Measurements from ENCODE around the gene SAC3D1. TPM values are rescaled to one million over a fixed set of nuclear protein-coding genes. Genes with fewer than 3 reads are reported as not detected.
"Not testable (repeated sequence)": the region's sequence is repeated elsewhere in the genome, so short reads cannot be mapped to it uniquely, and the experiment has no call there.

The SAC3D1 gene
- total RNA-seq, 1 donor from 2014 or later = 11.8 TPM

GRCh38 chr11:65023502-65023901, 17.5 kb upstream of the SAC3D1 start:
- DNase-seq (ENCODE audit: low spot score) = not testable (repeated sequence)

DNA sequence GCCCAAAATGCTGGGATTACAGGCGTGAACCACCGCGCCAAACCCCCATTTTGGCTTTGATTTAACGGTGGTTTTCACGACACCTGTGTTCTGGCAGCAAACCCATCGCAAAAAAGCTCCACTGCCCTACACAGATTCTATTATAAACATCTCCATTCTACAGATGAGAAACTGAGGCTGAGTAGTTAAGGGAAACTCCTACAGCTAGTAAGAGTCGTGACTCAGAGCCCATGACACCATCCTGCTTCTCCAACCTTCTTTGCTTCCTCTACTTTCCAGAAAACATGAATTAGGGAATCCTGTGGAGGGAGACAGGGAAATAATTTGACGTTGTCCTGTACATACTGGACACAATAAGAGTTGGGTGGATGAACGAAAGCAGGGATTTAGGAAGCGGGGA, 14.2 kb upstream of the SAC3D1 start:
- no peak for DNase-seq (ENCODE audit: low spot score)

DNA sequence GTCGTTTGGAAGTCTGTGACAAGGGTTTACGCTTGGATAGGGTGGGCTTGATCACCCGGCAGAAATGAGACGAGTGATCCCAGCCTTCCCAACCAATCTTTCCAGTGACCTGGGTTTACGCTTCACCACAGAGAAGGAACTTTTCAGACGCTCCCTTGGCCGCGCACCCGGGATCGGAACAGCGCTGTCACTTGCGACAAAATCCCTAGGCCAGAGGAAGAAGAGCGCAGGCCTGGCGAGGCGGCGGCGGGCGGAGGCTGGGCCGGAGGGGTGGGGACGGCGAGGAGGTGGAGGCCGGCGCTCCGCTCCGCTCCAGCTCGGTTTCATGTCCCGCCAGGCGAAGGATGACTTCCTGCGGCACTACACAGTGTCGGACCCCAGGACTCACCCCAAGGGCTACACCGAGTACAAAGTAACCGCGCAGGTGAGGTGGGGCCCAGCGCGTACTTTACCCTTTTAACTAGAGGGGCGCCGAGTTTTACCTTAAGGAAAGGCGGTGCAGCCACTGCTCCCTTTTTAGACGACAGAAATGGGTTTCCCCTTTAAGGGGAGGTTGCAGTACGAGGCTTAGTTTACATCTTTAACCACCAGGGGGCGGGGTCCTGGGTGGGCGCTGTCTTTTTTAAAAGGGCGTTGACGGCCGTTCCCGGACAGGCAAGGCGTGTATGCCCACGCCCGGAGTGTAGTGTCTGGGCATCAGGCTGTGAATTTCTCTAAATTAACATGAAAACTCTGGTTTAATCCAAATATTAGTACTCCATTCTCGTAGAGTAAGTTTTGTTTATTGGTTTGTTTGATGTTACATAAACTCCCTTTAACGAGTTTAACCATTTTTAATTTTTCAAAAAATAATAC, 13.6 kb upstream of the SAC3D1 start, which contains the start of gene SNX15:
SNX15 (plus strand) TSS at position 227 of the 855 bp plus-strand sequence; CDS start at position 326, 99 bp downstream.
- peak; percentile 99 for DNase-seq (ENCODE audit: low spot score)

GRCh38 chr11:65032216-65032615, 8.8 kb upstream of the SAC3D1 start:
- no peak for DNase-seq (ENCODE audit: low spot score)

GRCh38 chr11:65034423-65034822, 6.6 kb upstream of the SAC3D1 start:
- no peak for DNase-seq (ENCODE audit: low spot score)

- DNase-seq (ENCODE audit: low spot score) = no peak
These were observed 5.4 kb upstream of the SAC3D1 start for GRCh38 chr11:65035579-65035978.

- DNase-seq (ENCODE audit: low spot score) = no peak
These were observed 4.1 kb upstream of the SAC3D1 start for GRCh38 chr11:65036931-65037330.

- DNase-seq (ENCODE audit: low spot score) = no peak
These were observed 527 bp upstream of the SAC3D1 start for GRCh38 chr11:65040520-65040846.

- DNase-seq (ENCODE audit: low spot score) = no peak
These were observed 1.9 kb downstream of the SAC3D1 start for GRCh38 chr11:65042891-65043290.

- DNase-seq (ENCODE audit: low spot score) = peak; percentile 43
These were observed 3.0 kb downstream of the SAC3D1 start for GRCh38 chr11:65043881-65044501.

GRCh38 chr11:65045061-65045460, 4.1 kb downstream of the SAC3D1 start:
- DNase-seq (ENCODE audit: low spot score) = no peak

DNA sequence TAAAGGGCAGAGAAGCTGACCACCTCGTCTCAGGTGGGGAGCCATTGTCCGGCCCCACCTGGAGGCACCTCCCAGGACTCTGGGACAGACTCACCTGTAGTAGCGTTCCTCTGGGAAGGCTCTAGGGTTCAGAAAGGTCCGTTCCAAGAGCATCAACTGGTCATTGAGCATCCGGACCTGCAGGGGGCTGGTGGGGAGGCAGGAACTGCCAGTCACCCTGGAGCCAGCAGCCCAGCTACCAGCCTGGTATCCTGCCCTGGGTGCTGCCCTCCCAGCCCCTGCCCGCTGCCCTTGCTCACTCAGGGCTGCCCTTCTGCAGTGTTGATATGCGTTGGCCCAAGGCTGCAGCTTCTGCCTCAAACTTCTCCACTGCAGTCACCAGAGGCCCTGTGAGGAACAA, 4.7 kb downstream of the SAC3D1 start:
- DNase-seq (ENCODE audit: low spot score) = no peak

DNA sequence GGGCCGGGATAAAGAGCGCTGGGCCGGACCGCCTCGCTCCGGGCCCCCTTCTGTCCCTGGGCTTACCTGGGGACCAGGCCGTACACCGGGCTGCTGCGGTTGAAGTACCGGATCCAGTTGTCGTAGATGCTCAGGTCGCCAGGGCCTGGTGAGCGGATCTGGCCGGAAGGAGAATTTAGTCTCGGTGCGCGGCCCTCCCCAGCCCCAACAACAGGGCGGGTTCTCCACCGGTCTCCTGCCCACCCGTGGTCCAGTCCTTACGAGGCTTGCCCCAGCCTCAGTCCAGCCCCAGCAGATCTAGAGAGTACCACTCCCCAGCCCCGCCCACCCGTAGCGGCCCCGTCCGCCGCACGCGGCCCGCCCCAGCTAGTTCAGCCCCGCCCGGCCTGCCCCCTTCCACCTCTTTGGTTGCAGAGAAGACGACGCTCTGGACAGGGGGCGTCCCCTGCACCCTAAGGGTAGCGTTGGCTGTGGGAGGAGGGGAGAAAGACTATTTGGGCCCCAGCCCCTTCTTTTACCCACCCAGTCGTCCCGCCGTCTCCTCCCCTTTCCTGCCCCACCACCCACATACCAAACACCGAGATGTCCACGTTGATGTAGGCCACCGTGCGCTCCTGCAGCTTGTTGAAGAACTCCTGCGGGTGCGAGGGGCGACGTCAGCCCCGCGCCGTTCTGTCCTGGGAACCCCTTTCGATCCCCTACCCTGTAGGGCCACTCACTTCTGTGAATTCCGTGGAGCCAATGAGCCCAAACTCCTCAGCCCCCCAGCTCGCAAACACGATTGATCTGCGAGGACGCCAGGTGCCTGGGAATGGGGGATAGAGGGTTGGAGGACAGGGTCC, 6.8 kb downstream of the SAC3D1 start:
- peak; percentile 35 for DNase-seq (ENCODE audit: low spot score)

- DNase-seq (ENCODE audit: low spot score) = no peak
These were observed 10.4 kb downstream of the SAC3D1 start for GRCh38 chr11:65051398-65051858.

- DNase-seq (ENCODE audit: low spot score) = no peak
These were observed 13.0 kb downstream of the SAC3D1 start for GRCh38 chr11:65053827-65054508.

DNA sequence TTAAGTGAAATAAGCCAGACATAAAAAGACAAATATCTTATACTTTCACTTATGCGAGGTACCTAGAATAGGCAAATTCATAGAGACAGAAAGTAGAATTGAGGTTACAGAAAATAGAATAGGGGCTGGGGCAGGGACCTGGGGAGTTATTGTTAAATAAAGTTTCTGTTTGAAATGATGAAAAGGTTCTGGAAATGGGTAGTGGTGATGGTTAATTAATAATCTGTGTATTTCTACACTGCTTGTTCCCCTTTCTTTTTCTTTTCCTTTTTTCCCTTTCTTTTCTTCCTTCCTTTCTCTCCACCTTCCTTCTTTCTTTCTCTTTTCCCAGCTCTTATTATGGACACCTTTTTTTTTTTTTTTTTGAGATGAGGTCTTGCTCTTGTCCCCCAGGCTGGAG, 14.5 kb downstream of the SAC3D1 start:
- DNase-seq (ENCODE audit: low spot score) = no peak

DNA sequence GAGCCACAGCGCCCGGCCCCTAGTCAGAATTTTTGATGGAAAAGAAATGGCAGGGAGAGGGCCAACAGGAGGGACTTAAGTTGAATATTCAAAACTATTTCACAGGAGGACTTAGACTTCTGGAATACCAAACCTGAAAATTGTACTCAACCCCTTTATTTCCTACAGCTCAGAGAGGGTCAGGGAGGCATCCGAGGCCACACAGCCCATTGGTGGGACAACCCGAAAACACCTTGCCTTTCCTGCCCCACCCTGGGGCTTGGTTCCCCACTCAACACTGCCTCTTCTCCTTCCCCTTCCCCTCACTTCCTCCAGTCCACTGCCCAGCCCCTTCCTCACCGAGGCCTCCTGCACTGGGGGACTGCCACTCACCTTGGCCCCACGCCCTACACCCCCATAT, 16.0 kb downstream of the SAC3D1 start:
- no peak for DNase-seq (ENCODE audit: low spot score)

- DNase-seq (ENCODE audit: low spot score) = no peak
These were observed 16.5 kb downstream of the SAC3D1 start for GRCh38 chr11:65057526-65057925.

- DNase-seq (ENCODE audit: low spot score) = no peak
These were observed 17.0 kb downstream of the SAC3D1 start for GRCh38 chr11:65058012-65058411.

GRCh38 chr11:65058419-65059054, 17.5 kb downstream of the SAC3D1 start, which contains the start of gene NAALADL1:
TSS of gene NAALADL1 (minus strand) at chr11:65058553. CDS start at chr11:65058521, 32 bp downstream.
- DNase-seq (ENCODE audit: low spot score) = no peak

DNA sequence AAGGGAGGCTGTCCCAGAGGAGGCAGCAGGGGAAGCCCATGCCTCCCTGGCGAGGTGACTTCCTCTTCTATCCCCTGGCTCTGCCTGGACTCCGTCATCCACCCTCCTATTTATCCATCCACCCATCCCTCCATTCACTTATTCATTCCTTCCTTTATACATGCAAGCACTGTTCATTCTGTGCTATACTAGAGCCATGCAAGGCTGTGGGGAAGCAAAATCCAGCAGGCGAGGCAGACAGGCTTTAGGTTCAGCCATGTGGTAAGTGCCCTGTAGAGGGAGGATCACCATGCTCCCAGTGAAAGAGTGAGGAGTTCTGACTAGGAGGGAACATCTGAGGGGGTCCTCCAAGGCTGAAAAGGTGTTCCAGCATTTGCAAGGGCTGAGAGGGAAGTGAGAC, 18.5 kb downstream of the SAC3D1 start:
- DNase-seq (ENCODE audit: low spot score) = no peak
